Dermis microvascular lymphatic vessel endothelial cell (primary cell): ENCODE data around the gene KIAA1614. TPM values are rescaled to one million over a fixed set of nuclear protein-coding genes. Genes with fewer than 3 reads are reported as not detected.
A peak's percentile ranks its signal among the peaks of the same experiment; 100 is the strongest.

Experiments used
- DNase-seq, 2 donors: peaks; one replicate each; pipeline versions ENCODE4 v3.0.0 to v3.0.0-alpha.2; 2010; ENCODE audit warnings: low read depth in 2 of 2
- total RNA-seq: library from RNA; depleted of rRNA; stranded (reverse); fragments of >200 nt; gene quantifications from 2 replicates; pipeline ENCODE4 v1.2.1, GENCODE V29; 2014

KIAA1614 gene
- 4.0 TPM in 2 replicates for total RNA-seq

DNA sequence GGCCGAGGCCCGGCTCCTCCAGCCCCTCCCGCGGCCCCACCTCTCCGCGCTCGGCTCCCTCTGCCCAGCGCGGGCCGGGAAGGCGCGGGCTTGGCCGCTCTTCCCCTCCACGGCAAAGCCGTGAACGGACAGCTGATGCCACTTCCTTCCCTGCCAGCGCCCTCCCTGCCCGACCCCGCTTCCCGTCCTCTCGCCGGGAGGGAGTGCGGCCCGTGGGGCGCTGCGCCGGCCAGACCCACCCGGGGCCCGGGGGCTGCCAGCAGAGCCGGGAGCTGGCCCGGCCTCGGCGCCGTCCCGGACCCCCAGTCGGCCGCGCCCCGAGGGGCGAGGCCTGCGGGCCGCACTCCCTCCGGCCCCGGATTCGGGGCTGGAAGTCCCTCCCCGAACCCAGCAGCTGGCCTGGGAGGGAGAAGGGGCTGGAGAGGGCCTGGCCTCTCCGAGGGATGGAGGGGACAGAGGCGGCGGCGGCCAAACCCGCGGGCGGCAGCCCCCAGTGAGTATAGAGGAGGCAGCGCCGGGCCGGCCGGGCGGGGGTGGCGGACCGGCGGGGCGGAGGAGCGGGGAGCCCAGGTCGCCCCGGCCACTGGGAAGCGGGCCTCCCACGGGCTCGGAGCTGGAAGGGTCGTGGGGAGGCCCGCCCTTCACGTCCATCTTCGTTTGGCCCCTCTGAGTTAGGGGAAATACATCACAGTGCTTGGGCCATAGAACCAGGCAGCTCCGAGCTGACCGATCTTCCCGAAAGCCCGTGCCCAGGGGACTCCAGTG lies at the start of gene KIAA1614:
TSS of gene KIAA1614 (plus strand) at position 97 of the 765 bp plus-strand sequence. CDS start at position 444, 347 bp downstream.
- DNase-seq = peak in 1 of 2 donors; percentile 45

DNA sequence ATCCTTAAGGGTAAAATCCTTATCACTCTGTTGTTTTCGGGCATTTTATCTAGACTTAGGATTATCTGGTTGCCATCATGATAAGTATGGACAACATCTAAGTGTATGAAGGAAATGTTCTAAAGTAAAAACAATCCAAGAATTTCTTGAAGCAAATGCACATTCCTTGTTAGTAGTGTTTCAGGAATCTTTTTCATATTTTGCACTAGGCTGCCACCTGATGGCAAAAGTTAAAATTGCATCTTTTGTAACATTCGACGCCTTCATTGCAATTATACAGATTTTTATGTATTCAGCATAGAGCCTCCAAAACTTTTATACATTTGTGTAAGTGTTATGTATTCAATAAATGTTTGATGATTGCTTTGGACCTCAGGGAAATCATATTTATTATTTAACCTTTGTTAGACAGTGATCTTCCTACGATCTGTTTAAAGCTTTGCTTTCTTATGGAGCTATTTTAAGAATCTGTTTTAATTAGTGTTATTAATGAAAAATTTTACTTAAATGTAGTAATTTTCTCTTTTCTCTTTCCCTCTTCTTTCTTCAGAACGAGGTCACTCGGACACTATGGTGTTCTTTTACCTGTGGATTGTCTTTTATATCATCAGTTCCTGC lies 49.4 kb upstream of the KIAA1614 start:
- DNase-seq = peak; percentile 32 to 53

GRCh38 chr1:180881806-180882509 lies 30.7 kb upstream of the KIAA1614 start:
- peak; percentile 30 to 59 for DNase-seq

GRCh38 chr1:180884588-180885300 lies 28.0 kb upstream of the KIAA1614 start:
- no peak for DNase-seq

DNA sequence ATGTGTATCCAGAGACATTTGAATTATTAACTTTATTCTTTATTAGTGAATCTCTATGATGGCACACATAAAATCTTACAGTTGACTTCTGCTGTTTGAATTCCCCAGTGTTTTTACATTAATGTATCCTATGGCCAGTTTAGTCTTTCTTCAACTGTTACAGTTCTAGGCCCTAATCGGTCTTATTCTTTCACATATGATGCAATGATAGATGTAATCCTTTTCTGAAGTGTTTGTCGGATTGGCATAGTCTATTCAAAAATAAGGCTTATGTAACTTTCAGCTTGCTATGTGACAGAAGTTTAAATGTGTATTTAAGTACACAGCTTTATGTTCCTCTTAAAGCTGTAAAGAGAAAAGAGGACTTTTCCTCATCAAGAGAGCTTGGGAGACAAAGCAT lies 26.4 kb upstream of the KIAA1614 start:
- no peak for DNase-seq

- no peak for DNase-seq
Observed at GRCh38 chr1:180887841-180888240, 24.9 kb upstream of the KIAA1614 start.

GRCh38 chr1:180888870-180889269 lies 23.8 kb upstream of the KIAA1614 start:
- no peak for DNase-seq

DNA sequence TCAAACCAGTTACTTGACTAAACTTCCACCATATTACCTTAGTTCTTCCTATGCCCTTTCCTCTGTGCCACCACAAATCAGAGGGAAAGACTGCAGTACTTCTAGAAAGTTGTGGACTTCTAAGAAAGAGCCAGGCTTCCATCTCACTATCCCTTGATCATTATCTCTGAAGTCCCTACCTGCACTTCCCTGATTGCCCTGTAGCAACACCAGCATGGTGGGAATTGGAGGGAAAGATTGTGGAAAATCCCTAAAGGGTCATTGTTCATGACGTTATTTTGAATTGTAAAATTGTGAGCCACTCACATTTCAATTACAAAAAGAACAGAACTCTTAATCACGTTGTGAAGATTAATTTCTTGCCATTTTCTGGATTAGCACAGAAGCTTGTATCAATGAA lies 23.4 kb upstream of the KIAA1614 start:
- no peak for DNase-seq

DNA sequence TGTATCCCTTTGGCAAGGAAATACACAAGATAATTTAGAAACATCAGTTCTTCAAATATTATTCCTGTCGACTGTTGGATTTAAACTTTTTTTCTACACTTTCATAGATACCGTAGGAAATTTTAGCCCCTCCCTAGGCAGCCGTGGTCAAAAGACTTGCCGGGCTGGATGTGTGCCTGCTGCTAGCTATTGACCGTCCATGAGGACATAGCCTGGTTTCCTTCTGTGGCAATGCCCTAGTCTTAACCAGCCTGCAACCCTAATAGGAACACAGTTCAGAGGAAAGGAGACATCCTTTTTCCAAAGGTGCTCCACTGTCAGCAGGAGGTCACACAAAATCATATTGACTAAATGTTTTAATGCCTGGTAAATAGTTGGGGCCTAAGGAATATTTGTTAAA lies 20.4 kb upstream of the KIAA1614 start:
- no peak for DNase-seq

DNA sequence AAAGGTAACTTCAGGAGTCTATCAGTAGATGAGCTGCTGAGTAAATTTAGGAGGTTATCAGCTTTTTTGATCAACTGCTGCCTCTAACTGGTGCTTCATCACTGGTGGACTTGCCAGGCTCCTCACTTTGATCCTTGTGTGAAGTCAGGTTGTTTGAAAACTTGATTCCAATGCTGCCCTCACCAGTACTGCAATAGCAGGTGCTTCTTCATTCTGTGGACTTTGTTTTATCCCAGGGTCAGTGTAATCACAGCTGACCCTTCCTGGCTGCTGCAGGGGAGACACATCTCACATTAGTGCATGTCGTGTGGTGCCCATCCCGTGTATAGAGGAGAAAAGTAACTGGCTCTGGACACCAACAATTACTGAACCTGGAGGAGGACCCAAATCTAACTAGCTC lies 20.0 kb upstream of the KIAA1614 start:
- no peak for DNase-seq

DNA sequence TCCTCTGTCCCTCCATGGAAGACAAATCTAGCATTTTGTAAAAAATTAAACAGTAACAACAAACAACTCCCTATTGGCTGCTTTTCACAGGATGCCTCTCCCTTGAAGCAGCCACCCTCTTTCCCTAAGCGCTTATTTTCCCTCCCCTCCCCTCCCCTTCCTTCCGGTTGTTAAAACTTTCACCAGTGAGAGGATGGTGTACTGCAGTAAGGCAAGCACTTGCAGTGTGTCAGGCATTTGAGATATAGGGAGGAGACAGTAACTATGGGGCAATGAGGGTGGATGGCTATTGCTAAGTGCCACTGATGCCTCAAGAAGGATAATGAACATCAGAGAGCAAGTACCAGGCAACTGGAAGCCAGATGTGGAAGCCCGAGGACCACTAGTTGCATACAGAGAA lies 19.1 kb upstream of the KIAA1614 start:
- DNase-seq = no peak

- no peak for DNase-seq
Observed at GRCh38 chr1:180896161-180896560, 16.5 kb upstream of the KIAA1614 start.

DNA sequence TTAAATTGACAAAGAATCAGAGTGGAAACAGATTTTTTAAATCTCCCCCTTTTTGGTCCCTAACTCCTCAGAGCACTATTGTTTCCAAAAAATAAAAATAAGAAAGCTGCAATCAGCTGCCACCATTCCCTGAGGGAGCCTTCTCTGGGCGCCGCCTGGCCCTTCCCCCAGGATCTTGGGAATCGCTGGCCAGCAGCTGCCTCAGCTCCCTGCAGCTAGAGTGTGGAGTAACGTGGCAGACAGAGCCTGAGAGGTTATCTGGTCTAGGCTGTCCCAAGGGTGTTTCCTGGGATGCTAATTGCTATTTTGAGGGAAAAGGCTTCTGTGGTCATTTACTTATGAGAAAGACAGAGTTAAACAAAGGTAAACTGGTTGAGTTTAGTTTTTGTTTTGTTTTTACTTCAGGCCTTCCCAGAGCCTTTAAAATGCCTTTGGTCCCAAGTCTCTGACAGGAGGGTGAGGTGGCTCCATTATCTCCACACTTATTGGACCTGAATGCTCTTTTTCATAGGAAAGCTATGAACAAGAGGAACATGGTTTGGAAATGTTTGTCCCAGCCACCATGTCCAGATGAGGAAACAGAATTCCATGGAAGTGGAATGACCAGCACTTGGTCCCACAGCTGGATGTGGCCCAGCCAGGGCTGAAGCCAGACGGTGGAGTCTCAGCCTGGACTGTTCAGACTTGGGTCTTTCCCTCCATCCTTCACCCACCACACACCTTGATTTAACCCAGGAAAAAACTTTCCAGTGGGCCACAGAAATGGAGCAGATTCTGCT lies 14.1 kb upstream of the KIAA1614 start:
- no peak for DNase-seq

DNA sequence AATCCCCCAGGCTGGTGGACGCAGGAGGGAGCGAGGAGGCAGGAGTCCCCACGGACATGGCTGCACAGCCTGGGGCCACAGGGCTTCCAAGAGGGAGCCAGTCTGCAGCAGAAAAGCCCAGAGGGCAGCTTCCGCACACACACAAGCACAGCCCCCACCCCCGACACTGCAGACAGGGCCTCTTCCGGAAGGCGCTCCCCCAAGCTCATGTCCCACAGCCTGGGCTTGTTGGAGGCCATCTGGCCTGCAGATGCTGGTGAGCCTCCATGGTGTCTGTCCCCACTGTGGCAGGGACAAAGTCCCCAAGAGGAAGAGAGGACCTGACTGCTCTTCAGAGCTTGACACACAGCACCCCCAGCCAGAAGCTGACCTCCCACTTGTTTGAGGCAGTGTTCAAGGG lies 13.4 kb upstream of the KIAA1614 start:
- DNase-seq = no peak

DNA sequence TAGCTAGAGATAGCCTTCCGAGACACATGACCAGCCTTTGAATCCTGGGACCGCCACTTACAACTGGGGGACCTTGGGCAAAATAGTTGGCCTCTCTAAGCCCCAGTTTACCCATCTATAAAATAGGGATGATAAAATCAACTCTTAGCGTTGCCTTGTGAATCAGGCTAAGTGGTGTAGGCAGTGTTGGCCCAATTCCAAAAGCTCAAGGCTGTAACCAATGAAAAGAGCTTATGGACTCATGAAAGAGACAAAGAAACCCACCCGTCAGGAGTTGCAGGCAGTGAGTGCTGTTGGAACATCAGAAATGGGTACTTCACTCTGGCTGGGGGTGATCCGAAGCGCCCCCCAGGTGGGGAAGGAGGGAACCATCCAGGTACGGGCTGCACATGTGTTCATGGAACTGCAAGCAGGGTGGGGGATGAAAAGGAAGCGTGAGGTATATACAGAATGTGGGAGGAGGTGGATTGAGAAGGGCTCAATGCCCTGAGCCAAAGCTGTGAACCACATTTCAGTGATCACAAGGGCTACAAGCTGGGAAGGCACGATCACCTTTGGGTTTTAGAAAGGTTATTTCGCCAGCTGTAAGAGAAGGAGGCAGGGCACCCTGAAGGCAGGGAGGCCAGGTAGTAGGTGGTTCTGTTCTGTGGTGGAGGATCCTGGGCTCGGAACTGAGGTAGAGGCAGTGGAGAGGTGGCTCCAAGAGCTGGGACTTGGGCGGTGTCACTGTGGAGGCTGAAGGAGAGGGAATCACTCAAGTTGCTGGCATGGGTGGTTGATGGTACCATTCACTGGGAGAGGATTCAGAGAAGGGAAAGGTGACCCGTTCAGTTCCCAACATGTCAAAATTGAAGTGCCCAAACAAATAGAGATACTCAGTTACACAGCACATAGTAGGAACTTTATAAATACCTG lies 11.4 kb upstream of the KIAA1614 start:
- DNase-seq = no peak

DNA sequence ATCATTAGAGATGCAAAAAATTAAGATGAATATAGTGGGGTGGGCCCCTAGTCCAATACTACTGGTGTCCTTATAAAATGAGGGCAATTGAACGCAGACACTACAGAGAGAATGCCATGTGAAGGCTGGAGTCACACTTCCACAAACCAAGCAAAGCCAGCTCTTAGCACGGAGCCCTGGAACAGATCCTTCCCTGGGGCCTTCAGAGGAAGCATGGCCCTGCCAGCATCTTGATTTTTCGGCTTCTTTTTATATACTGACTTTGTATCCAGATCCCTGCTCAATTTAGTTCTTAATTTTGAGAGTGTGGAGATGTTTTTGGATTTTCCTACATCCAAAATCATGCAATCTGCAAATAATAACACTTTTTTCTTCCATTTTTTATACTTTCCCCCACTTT lies 10.2 kb upstream of the KIAA1614 start:
- DNase-seq = no peak

DNA sequence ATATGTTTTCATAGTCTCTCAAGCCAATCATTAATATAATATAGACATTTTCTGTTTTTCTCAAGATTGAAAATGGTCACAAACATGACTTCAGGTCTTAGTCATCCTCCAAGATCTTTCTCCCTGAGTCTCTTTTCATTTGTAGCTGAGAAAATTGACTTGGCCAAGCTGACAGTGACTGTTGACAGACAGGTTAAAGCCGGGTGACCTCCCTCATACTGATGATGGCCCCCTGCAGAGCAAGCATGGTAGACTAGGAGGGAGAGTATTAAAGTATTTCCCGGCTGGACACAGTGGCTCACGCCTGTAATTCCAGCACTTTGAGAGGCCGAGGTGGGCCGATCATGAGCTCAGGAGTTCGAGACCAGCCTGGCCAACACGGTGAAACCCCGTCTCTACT lies 6.8 kb upstream of the KIAA1614 start:
- no peak for DNase-seq

DNA sequence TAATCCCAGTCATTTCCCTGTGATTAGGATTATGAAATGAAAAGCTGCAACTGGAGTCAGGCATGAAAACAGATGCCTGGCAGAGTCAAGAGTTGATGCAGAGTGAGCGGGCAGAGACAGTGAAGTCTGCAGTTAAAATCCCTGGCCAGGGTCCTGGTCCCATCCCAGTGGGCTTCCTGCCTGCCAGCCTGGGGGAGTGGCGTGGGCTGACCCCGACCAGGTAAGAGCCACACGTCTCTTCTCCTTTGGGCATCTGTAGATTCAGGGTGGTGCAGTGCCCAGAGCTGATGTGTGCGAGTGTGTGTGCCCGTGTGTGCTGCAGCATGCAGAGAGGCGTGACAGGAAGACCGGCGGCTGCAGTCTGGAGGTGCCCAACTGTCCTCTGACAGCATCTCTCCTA lies 6.2 kb upstream of the KIAA1614 start:
- no peak for DNase-seq

- no peak for DNase-seq
Observed at GRCh38 chr1:180907313-180908055, 5.2 kb upstream of the KIAA1614 start.
